GM12891 (cell line): ENCODE data around the gene BCCIP.

Experiments used
- POLR2A ChIP-seq: IDR thresholded peaks from 2 replicates; pipeline ENCODE4 v1.6.1; 2011; ENCODE audit warnings: low read depth, low read length, control low read depth
- POLR2AphosphoS5 ChIP-seq: IDR thresholded peaks from 2 replicates; pipeline ENCODE4 v1.6.1; 2011; ENCODE audit warnings: low read depth, low read length, control low read depth
- POU2F2 ChIP-seq: IDR thresholded peaks from 2 replicates; pipeline ENCODE4 v1.6.1; 2011; ENCODE audit warnings: low read depth, mild to moderate bottlenecking, control low read depth, low read length, moderate library complexity
- TAF1 ChIP-seq: IDR thresholded peaks from 2 replicates; pipeline ENCODE4 v1.6.1; 2011; ENCODE audit warnings: low read depth, low read length, control low read depth

GRCh38 chr10:125866421-125867029 lies 43.2 kb downstream of the BCCIP start:
- TF ChIP-seq POLR2A (no peak), POLR2AphosphoS5 (no peak), TAF1 (no peak), POU2F2 (no peak)
